Activated T-cell treated with anti-CD3 and anti-CD28 coated beads, Interleukin-2, amount 50 U/mL, for 1 hour (primary cell): ENCODE measurements around the gene FRMPD4.

Experiments
- DNase-seq: peaks from one replicate; pipeline ENCODE4 v3.0.0-alpha.2; 2020

The FRMPD4 gene

GRCh38 chrX:12307961-12308360, 169.7 kb downstream of the FRMPD4 start:
- DNase-seq, result no peak

GRCh38 chrX:12308420-12308819, 170.1 kb downstream of the FRMPD4 start:
- no peak for DNase-seq

GRCh38 chrX:12309040-12309743, 170.9 kb downstream of the FRMPD4 start:
- DNase-seq, result no peak

- no peak for DNase-seq
These were observed 171.4 kb downstream of the FRMPD4 start for GRCh38 chrX:12309744-12310076.

GRCh38 chrX:12314651-12315050, 176.4 kb downstream of the FRMPD4 start:
- DNase-seq, result no peak

GRCh38 chrX:12315526-12315925, 177.3 kb downstream of the FRMPD4 start:
- DNase-seq, result no peak

GRCh38 chrX:12319003-12319519, 180.8 kb downstream of the FRMPD4 start:
- no peak for DNase-seq

GRCh38 chrX:12319992-12320391, 181.7 kb downstream of the FRMPD4 start:
- DNase-seq, result no peak

GRCh38 chrX:12322031-12322430, 183.8 kb downstream of the FRMPD4 start:
- DNase-seq, result no peak

- no peak for DNase-seq
These were observed 186.9 kb downstream of the FRMPD4 start for GRCh38 chrX:12325171-12325570.

- DNase-seq, result no peak
These were observed 189.6 kb downstream of the FRMPD4 start for GRCh38 chrX:12327836-12328235.

- DNase-seq, result no peak
These were observed 191.2 kb downstream of the FRMPD4 start for GRCh38 chrX:12329476-12329875.

- no peak for DNase-seq
These were observed 192.6 kb downstream of the FRMPD4 start for GRCh38 chrX:12330841-12331240.

GRCh38 chrX:12332786-12333347, 194.6 kb downstream of the FRMPD4 start:
- DNase-seq, result no peak

- DNase-seq, result no peak
These were observed 201.6 kb downstream of the FRMPD4 start for GRCh38 chrX:12339921-12340320.

GRCh38 chrX:12344954-12345353, 206.7 kb downstream of the FRMPD4 start:
- DNase-seq, result no peak

- DNase-seq, result no peak
These were observed 210.9 kb downstream of the FRMPD4 start for GRCh38 chrX:12349201-12349600.

- no peak for DNase-seq
These were observed 214.6 kb downstream of the FRMPD4 start for GRCh38 chrX:12352922-12353321.

GRCh38 chrX:12360383-12360782, 222.1 kb downstream of the FRMPD4 start:
- DNase-seq, result no peak

GRCh38 chrX:12360986-12361598, 222.8 kb downstream of the FRMPD4 start:
- DNase-seq, result no peak

- no peak for DNase-seq
These were observed 224.9 kb downstream of the FRMPD4 start for GRCh38 chrX:12363216-12363615.

- no peak for DNase-seq
These were observed 228.2 kb downstream of the FRMPD4 start for GRCh38 chrX:12366440-12366839.

- no peak for DNase-seq
These were observed 229.0 kb downstream of the FRMPD4 start for GRCh38 chrX:12367254-12367653.

- DNase-seq, result no peak
These were observed 232.3 kb downstream of the FRMPD4 start for GRCh38 chrX:12370497-12370986.
